Testis (tissue), 2 donors: ENCODE data around the gene KAT8.

Source experiments
- CTCF ChIP-seq, 3 experiments: fragments of 450-650 bp in 2 of 3; fragments of 200-600 bp in 1 of 3; sonication (generic) in 1 of 3; IDR thresholded peaks; one replicate each; pipeline ENCODE4 v1.5.1; 2016 to 2019; ENCODE audit warnings: antibody characterized with exemption in 3 of 3, mild to moderate bottlenecking in 2 of 3, moderate library complexity in 1 of 3
- POLR2A ChIP-seq: fragments of 450-650 bp; IDR thresholded peaks from one replicate; pipeline ENCODE4 v1.6.1; 2017; ENCODE audit warnings: antibody characterized with exemption, mild to moderate bottlenecking, moderate library complexity

DNA sequence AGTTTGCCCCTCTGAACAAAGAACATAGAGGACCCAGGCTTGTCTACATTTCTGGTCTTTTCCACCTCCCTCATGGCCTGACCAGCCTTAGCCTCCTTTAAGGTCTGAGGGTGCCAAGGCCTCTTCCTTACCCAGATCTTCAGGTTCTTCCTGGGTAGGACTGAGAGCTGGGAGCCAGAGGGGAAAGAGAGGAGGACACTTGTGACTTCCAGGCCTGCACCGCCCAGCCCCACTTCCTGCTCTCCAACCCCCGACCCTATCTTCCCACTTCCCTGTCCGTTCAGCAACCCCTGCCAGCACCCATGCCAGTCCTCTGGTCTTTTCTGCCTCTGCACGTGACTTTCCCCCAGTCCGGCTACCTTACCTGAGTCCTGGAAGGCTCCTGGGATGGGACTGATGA, 31.9 kb downstream of the KAT8 start:
- TF ChIP-seq CTCF (IDR thresholded peaks at IDR 0.05) (no peak), POLR2A (no peak)
